GM23338 (cell line): ENCODE measurements around the gene SH3BP5. TPM values are rescaled to one million over a fixed set of nuclear protein-coding genes. Genes with fewer than 3 reads are reported as not detected.

Experiments
- ATAC-seq: fragments of 200-7000 bp; cut with Tn5 transposase; 3 replicates; pipeline ENCODE4 v1.9.1; 2020
- DNase-seq: peaks from one replicate; pipeline ENCODE4 v3.0.0-alpha.2; 2015; ENCODE audit warnings: low spot score
- H2AFZ ChIP-seq: fragments of 200-600 bp; sonication (generic); 2 replicates; pipeline ENCODE4 v1.8.0; 2016; ENCODE audit warnings: antibody characterized with exemption, mild to moderate bottlenecking, moderate library complexity
- H3F3A ChIP-seq: fragments of 200-600 bp; sonication (generic); replicated peaks from 2 replicates; pipeline ENCODE4 v1.8.0; 2017; ENCODE audit warnings: antibody characterized with exemption, mixed run types, low read depth
- H3K27ac ChIP-seq: fragments of 200-600 bp; sonication (generic); 2 replicates; pipeline ENCODE4 v1.6.1; 2016; ENCODE audit warnings: low read depth
- H3K27me3 ChIP-seq: fragments of 200-600 bp; sonication (generic); 2 replicates; pipeline ENCODE4 v1.8.0; 2016; ENCODE audit warnings: mild to moderate bottlenecking, mixed run types, moderate library complexity; ENCODE audit not compliant: insufficient read depth
- H3K36me3 ChIP-seq: fragments of 200-600 bp; sonication (generic); 2 replicates; pipeline ENCODE4 v1.8.0; 2016; ENCODE audit warnings: mild to moderate bottlenecking; ENCODE audit not compliant: insufficient read depth
- H3K4me1 ChIP-seq: fragments of 200-600 bp; sonication (generic); 2 replicates; pipeline ENCODE4 v1.8.0; 2016; ENCODE audit warnings: mild to moderate bottlenecking, moderate library complexity; ENCODE audit not compliant: insufficient read depth
- H3K4me2 ChIP-seq: fragments of 200-600 bp; sonication (generic); 2 replicates; pipeline ENCODE4 v1.7.1; 2017; ENCODE audit warnings: mixed run types
- H3K4me3 ChIP-seq: fragments of 200-600 bp; sonication (generic); 2 replicates; pipeline ENCODE4 v1.6.1; 2016; ENCODE audit warnings: mixed run types
- H3K79me2 ChIP-seq: fragments of 200-600 bp; sonication (generic); replicated peaks from 2 replicates; pipeline ENCODE4 v1.8.0; 2017; ENCODE audit warnings: mild to moderate bottlenecking; ENCODE audit not compliant: insufficient read depth
- H3K9me2 ChIP-seq: fragments of 200-600 bp; sonication (generic); 2 replicates; pipeline ENCODE4 v1.8.0; 2017; ENCODE audit not compliant: insufficient read depth
- H4K20me1 ChIP-seq: fragments of 200-600 bp; sonication (generic); replicated peaks from 2 replicates; pipeline ENCODE4 v1.8.0; 2017; ENCODE audit warnings: mild to moderate bottlenecking; ENCODE audit not compliant: insufficient read depth
- H3K27ac Mint-ChIP-seq: 2 replicates; pipeline ENCODE4 v1.8.0; 2020; ENCODE audit warnings: inconsistent platforms, mild to moderate bottlenecking, moderate library complexity, mixed read lengths
- H3K27me3 Mint-ChIP-seq: 3 replicates; pipeline ENCODE4 v1.8.0; 2022; ENCODE audit warnings: low read depth, mild to moderate bottlenecking, moderate library complexity, mixed read lengths, inconsistent platforms; ENCODE audit not compliant: insufficient read depth, poor library complexity
- H3K36me3 Mint-ChIP-seq: 3 replicates; pipeline ENCODE4 v1.8.0; 2021; ENCODE audit warnings: low read depth, mild to moderate bottlenecking, inconsistent platforms, moderate library complexity, mixed read lengths
- H3K4me1 Mint-ChIP-seq: 3 replicates; pipeline ENCODE4 v1.8.0; 2020; ENCODE audit warnings: mild to moderate bottlenecking, inconsistent platforms, mixed read lengths
- H3K4me3 Mint-ChIP-seq: 3 replicates; pipeline ENCODE4 v1.8.0; 2021; ENCODE audit warnings: moderate library complexity, mild to moderate bottlenecking, inconsistent platforms, mixed read lengths
- H3K9me3 Mint-ChIP-seq: 3 replicates; pipeline ENCODE4 v1.8.0; 2020; ENCODE audit warnings: moderate library complexity, mild to moderate bottlenecking, inconsistent platforms, mixed read lengths
- NANOG ChIP-seq: IDR thresholded peaks from 2 replicates; pipeline ENCODE4 v1.6.1; 2016; ENCODE audit warnings: antibody characterized with exemption, borderline replicate concordance
- POLR2AphosphoS5 ChIP-seq: IDR thresholded peaks from 2 replicates; pipeline ENCODE4 v1.6.1; 2016; ENCODE audit warnings: antibody characterized with exemption, low read depth
- ZNF331 ChIP-seq: fragments of 250-450 bp; sonication (Bioruptor Pico); IDR thresholded peaks from 2 replicates; pipeline ENCODE4 v1.5.0; 2020; ENCODE audit warnings: low read depth, mild to moderate bottlenecking, moderate library complexity
- polyA plus RNA-seq: library from polyadenylated mRNA; unstranded; fragments of >200 nt; fragmentation: Nextera tagmentation; extraction: Ambion mirVana; gene quantifications from 2 replicates; pipeline ENCODE4 v1.2.1, GENCODE V29; 2016
- total RNA-seq: library from RNA; depleted of rRNA; stranded (reverse); fragments of >200 nt; shearing (Covaris generic); gene quantifications from 2 replicates; pipeline ENCODE4 v1.2.3, GENCODE V29; 2014
- TF ChIP-seq, protein P1 (sequence below): fragments of 250-450 bp; sonication (Bioruptor Pico); IDR thresholded peaks from 2 replicates; pipeline ENCODE4 v1.5.0; 2020; ENCODE audit warnings: mild to moderate bottlenecking, moderate library complexity

Gene SH3BP5
- total and polyA plus RNA-seq, 2 experiments from 2014 or later, result 5.8 to 9.1 TPM

DNA sequence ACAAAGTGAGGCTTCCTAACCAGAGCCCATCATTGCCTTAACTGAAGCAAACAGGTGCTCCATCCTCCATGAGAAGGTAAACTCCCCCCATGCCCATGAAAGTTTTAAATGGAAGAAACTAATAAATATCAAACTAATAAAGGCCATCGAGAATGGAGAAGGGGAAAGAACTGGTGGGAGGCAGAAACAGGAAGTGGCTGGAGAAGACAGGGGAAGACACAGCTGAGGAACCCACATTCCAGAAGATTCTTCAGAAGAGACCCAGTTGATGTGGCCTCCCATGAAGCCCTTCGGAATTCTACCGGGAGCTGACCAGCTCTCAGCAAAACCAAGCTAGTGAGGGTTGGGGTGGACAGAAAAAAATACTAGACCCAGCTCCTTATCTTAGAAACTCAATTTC is 41.6 kb downstream of the SH3BP5 start:
- H3K36me3 ChIP-seq, result no peaks in the 10 kb centered on the region

More for the DNA sequence above, 41.6 kb downstream of the SH3BP5 start:
- Histone ChIP-seq H3K4me2 (no peak overlapping the region), H3F3A (no peaks in the 10 kb centered on the region), H2AFZ (no peak overlapping the region), H3K27me3 (no peaks in the 10 kb centered on the region), H3K4me1 (peaks cover 3% of the 10 kb centered on the region; the same call in 1 of the 2 replicates), H3K9me2 (no peaks in the 10 kb centered on the region), H4K20me1 (no peaks in the 10 kb centered on the region; the same call in 1 of the 2 replicates), H3K79me2 (peaks cover 11% of the 10 kb centered on the region; the same call in 1 of the 2 replicates), H3K27ac (no peak overlapping the region), H3K4me3 (no peak overlapping the region)
- Mint-ChIP-seq H3K9me3 (no peaks in the 10 kb centered on the region), H3K36me3 (no peaks in the 10 kb centered on the region), H3K27me3 (peaks cover 1% of the 10 kb centered on the region), H3K27ac (no peak overlapping the region), H3K4me3 (no peak overlapping the region), H3K4me1 (peaks cover 6% of the 10 kb centered on the region)
- no peak for DNase-seq
- ATAC-seq, result no peak
- TF ChIP-seq ZNF331 (no peak), POLR2AphosphoS5 (no peak), NANOG (no peak)
- TF ChIP-seq, protein P1, sequence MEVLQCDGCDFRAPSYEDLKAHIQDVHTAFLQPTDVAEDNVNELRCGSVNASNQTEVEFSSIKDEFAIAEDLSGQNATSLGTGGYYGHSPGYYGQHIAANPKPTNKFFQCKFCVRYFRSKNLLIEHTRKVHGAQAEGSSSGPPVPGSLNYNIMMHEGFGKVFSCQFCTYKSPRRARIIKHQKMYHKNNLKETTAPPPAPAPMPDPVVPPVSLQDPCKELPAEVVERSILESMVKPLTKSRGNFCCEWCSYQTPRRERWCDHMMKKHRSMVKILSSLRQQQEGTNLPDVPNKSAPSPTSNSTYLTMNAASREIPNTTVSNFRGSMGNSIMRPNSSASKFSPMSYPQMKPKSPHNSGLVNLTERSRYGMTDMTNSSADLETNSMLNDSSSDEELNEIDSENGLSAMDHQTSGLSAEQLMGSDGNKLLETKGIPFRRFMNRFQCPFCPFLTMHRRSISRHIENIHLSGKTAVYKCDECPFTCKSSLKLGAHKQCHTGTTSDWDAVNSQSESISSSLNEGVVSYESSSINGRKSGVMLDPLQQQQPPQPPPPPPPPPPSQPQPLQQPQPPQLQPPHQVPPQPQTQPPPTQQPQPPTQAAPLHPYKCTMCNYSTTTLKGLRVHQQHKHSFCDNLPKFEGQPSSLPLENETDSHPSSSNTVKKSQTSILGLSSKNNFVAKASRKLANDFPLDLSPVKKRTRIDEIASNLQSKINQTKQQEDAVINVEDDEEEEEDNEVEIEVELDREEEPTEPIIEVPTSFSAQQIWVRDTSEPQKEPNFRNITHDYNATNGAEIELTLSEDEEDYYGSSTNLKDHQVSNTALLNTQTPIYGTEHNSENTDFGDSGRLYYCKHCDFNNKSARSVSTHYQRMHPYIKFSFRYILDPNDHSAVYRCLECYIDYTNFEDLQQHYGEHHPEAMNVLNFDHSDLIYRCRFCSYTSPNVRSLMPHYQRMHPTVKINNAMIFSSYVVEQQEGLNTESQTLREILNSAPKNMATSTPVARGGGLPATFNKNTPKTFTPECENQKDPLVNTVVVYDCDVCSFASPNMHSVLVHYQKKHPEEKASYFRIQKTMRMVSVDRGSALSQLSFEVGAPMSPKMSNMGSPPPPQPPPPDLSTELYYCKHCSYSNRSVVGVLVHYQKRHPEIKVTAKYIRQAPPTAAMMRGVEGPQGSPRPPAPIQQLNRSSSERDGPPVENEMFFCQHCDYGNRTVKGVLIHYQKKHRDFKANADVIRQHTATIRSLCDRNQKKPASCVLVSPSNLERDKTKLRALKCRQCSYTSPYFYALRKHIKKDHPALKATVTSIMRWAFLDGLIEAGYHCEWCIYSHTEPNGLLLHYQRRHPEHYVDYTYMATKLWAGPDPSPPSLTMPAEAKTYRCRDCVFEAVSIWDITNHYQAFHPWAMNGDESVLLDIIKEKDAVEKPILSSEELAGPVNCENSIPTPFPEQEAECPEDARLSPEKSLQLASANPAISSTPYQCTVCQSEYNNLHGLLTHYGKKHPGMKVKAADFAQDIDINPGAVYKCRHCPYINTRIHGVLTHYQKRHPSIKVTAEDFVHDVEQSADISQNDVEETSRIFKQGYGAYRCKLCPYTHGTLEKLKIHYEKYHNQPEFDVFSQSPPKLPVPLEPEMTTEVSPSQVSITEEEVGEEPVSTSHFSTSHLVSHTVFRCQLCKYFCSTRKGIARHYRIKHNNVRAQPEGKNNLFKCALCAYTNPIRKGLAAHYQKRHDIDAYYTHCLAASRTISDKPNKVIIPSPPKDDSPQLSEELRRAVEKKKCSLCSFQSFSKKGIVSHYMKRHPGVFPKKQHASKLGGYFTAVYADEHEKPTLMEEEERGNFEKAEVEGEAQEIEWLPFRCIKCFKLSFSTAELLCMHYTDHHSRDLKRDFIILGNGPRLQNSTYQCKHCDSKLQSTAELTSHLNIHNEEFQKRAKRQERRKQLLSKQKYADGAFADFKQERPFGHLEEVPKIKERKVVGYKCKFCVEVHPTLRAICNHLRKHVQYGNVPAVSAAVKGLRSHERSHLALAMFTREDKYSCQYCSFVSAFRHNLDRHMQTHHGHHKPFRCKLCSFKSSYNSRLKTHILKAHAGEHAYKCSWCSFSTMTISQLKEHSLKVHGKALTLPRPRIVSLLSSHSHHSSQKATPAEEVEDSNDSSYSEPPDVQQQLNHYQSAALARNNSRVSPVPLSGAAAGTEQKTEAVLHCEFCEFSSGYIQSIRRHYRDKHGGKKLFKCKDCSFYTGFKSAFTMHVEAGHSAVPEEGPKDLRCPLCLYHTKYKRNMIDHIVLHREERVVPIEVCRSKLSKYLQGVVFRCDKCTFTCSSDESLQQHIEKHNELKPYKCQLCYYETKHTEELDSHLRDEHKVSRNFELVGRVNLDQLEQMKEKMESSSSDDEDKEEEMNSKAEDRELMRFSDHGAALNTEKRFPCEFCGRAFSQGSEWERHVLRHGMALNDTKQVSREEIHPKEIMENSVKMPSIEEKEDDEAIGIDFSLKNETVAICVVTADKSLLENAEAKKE, result no peak
